HG03139 (cell line): ENCODE measurements around the gene BCORL1.

Source experiments
- ATAC-seq: cut with Tn5 transposase; IDR thresholded peaks from one replicate; pipeline ENCODE4 v1.9.1; 2021; ENCODE audit not compliant: unreplicated experiment

The BCORL1 gene

GRCh38 chrX:130057209-130057608, 74.8 kb downstream of the BCORL1 start:
- no peak for ATAC-seq

GRCh38 chrX:130058652-130059051, 76.2 kb downstream of the BCORL1 start:
- ATAC-seq = no peak

- ATAC-seq = peak; percentile 86
These were observed 78.0 kb downstream of the BCORL1 start for GRCh38 chrX:130060122-130061069.

- ATAC-seq = no peak
These were observed 84.7 kb downstream of the BCORL1 start for GRCh38 chrX:130066975-130067615.

- ATAC-seq = no peak
These were observed 89.3 kb downstream of the BCORL1 start for GRCh38 chrX:130071611-130072344.

GRCh38 chrX:130072345-130072740, 89.9 kb downstream of the BCORL1 start:
- ATAC-seq = no peak

GRCh38 chrX:130075777-130076176, 93.3 kb downstream of the BCORL1 start:
- no peak for ATAC-seq

- ATAC-seq = no peak
These were observed 97.5 kb downstream of the BCORL1 start for GRCh38 chrX:130079824-130080406.

- no peak for ATAC-seq
These were observed 98.4 kb downstream of the BCORL1 start for GRCh38 chrX:130080791-130081367.

- ATAC-seq = no peak
These were observed 99.1 kb downstream of the BCORL1 start for GRCh38 chrX:130081421-130082045.

- ATAC-seq = no peak
These were observed 100.0 kb downstream of the BCORL1 start for GRCh38 chrX:130082244-130083106.

GRCh38 chrX:130083107-130083490, 100.7 kb downstream of the BCORL1 start:
- ATAC-seq = no peak

- no peak for ATAC-seq
These were observed 101.4 kb downstream of the BCORL1 start for GRCh38 chrX:130083656-130084382.

GRCh38 chrX:130084631-130085237, 102.3 kb downstream of the BCORL1 start:
- peak; percentile 30 for ATAC-seq

- no peak for ATAC-seq
These were observed 103.4 kb downstream of the BCORL1 start for GRCh38 chrX:130085551-130086446.

GRCh38 chrX:130086447-130087206, 104.2 kb downstream of the BCORL1 start:
- ATAC-seq = peak; percentile 48

- ATAC-seq = no peak
These were observed 107.9 kb downstream of the BCORL1 start for GRCh38 chrX:130090364-130090763.
